Left cardiac atrium (tissue), 4 donors: ENCODE results near the gene PLK2. TPM values are rescaled to one million over a fixed set of nuclear protein-coding genes. Genes with fewer than 3 reads are reported as not detected.
A peak's percentile ranks its signal among the peaks of the same experiment; 100 is the strongest.

Experiments
- ATAC-seq, 2 donors: fragments of 200-7000 bp; cut with Tn5 transposase; one replicate each; pipeline ENCODE4 v1.9.1; 2020; ENCODE audit warnings: mild to moderate bottlenecking in 2 of 2, moderate library complexity in 2 of 2
- DNase-seq: peaks from one replicate; pipeline ENCODE4 v3.0.0-alpha.2; 2020
- intact Hi-C, 2 donors: fragments of 100-400 bp; cut with DNase I; formaldehyde crosslinking; loops; one replicate each; pipeline versions ENCODE4 v1.14.1 to v1.15.1; 2022 to 2023
- total RNA-seq, 2 donors: library from RNA; stranded (reverse); fragmentation: NEBNext Ultra II Directional; extraction: Animal tissue kit (Norgen Biotek cat#: 25700); gene quantifications; one replicate each; pipeline ENCODE4 v1.2.1, GENCODE V29; 2021
- donor health status: DM: no; HTN: yes; CAD: no.
- donor health status: DM: no; HTN: yes; CAD: no; lungs with severe emphysema.
- donor health status: DM: yes; HTN: yes; CAD: no.
- donor health status: Dilated cardiomyopathy.

The PLK2 gene
- total RNA-seq, 2 donors from 2014 or later: 46.3 to 130 TPM

- ATAC-seq (no peak), DNase-seq (no peak)
- intact Hi-C loops: no loop called here
These were observed 24.6 kb upstream of the PLK2 start for GRCh38 chr5:58484505-58484904.

- DNase-seq: no peak
- ATAC-seq: no peak
- intact Hi-C loops: no loop called here
These were observed 22.6 kb upstream of the PLK2 start for GRCh38 chr5:58482536-58482935.

GRCh38 chr5:58481828-58482227 is 21.9 kb upstream of the PLK2 start:
- ATAC-seq: no peak
- no peak for DNase-seq
- intact Hi-C loops: no loop called here

- DNase-seq (no peak), ATAC-seq (no peak)
- intact Hi-C loops: no loop called here
These were observed 21.3 kb upstream of the PLK2 start for GRCh38 chr5:58481066-58481676.

GRCh38 chr5:58477760-58478376 is 18.0 kb upstream of the PLK2 start:
- intact Hi-C loops: no loop called here
- no peak for ATAC-seq
- DNase-seq: no peak

- DNase-seq (no peak), ATAC-seq (no peak)
- intact Hi-C loops: no loop called here
These were observed 15.5 kb upstream of the PLK2 start for GRCh38 chr5:58475404-58475803.

GRCh38 chr5:58469896-58470295 is 10.0 kb upstream of the PLK2 start:
- DNase-seq (no peak), ATAC-seq (no peak)
- intact Hi-C loops: no loop called here

GRCh38 chr5:58466939-58467338 is 7.1 kb upstream of the PLK2 start:
- ATAC-seq (peak in 1 of 2 donors; percentile 68), DNase-seq (no peak)
- intact Hi-C loops: no loop called here

- DNase-seq: no peak
- no peak for ATAC-seq
- intact Hi-C loops: loop anchor here (2.0 to 5.0 kb wide), 4 partner anchors 525 to 1165 kb away; no protein-coding TSS in a partner anchor
These were observed 2.8 kb upstream of the PLK2 start for GRCh38 chr5:58462623-58463230.

GRCh38 chr5:58462154-58462553 is 2.3 kb upstream of the PLK2 start:
- DNase-seq: no peak
- intact Hi-C loops: loop anchor here (2.0 to 5.0 kb wide), 4 partner anchors 525 to 1165 kb away; no protein-coding TSS in a partner anchor
- no peak for ATAC-seq

GRCh38 chr5:58460732-58461286 is 923 bp upstream of the PLK2 start:
- intact Hi-C loops: loop anchor here (1.0 to 5.0 kb wide), 6 partner anchors 524 to 1164 kb away; no protein-coding TSS in a partner anchor
- DNase-seq: peak; percentile 93
- ATAC-seq: peak; percentile 81 to 87

- DNase-seq: peak; percentile 40
- intact Hi-C loops: loop anchor here (1.0 to 10.0 kb wide), 11 partner anchors 55 to 1162 kb away; no protein-coding TSS in a partner anchor
- peak; percentile 7 to 32 for ATAC-seq
These were observed 512 bp downstream of the PLK2 start for GRCh38 chr5:58459146-58460001.

- DNase-seq: no peak
- intact Hi-C loops: loop anchor here (5.0 to 10.0 kb wide), 5 partner anchors 54 to 571 kb away; no protein-coding TSS in a partner anchor
- ATAC-seq: no peak
These were observed 1.1 kb downstream of the PLK2 start for GRCh38 chr5:58458743-58459145.

- DNase-seq (no peak), ATAC-seq (no peak)
- intact Hi-C loops: loop anchor here (5.0 to 10.0 kb wide), 5 partner anchors 53 to 571 kb away; no protein-coding TSS in a partner anchor
These were observed 1.6 kb downstream of the PLK2 start for GRCh38 chr5:58458141-58458742.

- intact Hi-C loops: loop anchor here (5.0 to 10.0 kb wide), 5 partner anchors 52 to 570 kb away; no protein-coding TSS in a partner anchor
- DNase-seq: no peak
- ATAC-seq: no peak
These were observed 2.8 kb downstream of the PLK2 start for GRCh38 chr5:58457050-58457449.

- ATAC-seq (no peak), DNase-seq (no peak)
- intact Hi-C loops: loop anchor here (5.0 to 10.0 kb wide), 5 partner anchors 52 to 569 kb away; no protein-coding TSS in a partner anchor
These were observed 3.4 kb downstream of the PLK2 start for GRCh38 chr5:58456486-58456885.

- ATAC-seq (peak in 1 of 2 donors; percentile 1), DNase-seq (peak; percentile 28)
- intact Hi-C loops: loop anchor here (5.0 to 10.0 kb wide), 5 partner anchors 51 to 569 kb away; no protein-coding TSS in a partner anchor
These were observed 3.9 kb downstream of the PLK2 start for GRCh38 chr5:58456026-58456425.

- DNase-seq (no peak), ATAC-seq (no peak)
- intact Hi-C loops: loop anchor here (5.0 to 10.0 kb wide), 5 partner anchors 51 to 568 kb away; no protein-coding TSS in a partner anchor
These were observed 4.4 kb downstream of the PLK2 start for GRCh38 chr5:58455480-58455879.
